ENCODE data around the gene SLC23A2. TPM values are rescaled to one million over a fixed set of nuclear protein-coding genes. Genes with fewer than 3 reads are reported as not detected.

The SLC23A2 gene
- polyA plus RNA-seq, 1 of the 3 experiments (the other 2 are of a cell fraction), result 14.0 TPM

DNA sequence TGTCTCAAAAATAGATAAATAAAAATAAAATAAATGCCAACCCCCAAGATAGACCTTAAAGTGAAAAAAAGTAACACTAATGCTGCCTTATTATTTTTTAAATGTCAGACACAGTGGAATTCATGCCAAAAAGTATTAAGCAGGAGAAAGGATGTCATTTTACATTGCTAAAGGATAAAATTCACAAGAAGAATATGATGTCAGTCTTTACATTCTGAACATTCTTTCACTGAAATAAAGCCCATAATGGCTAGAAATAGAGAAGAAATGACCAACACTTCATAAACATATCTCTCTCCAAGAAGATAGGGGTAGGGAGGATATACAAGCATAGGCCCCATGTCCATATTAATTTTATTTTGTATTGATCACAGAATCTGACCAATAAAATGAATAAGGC, 47.4 kb downstream of the SLC23A2 start:
- H3K9ac ChIP-seq, result no peak overlapping the region
- H3F3A ChIP-seq (replicated peaks; ENCODE audit: insufficient read depth), result peaks cover 8% of the 10 kb centered on the region
- CTCF ChIA-PET, result interaction anchor here (1.0 to 2.2 kb wide), 3 partner anchors 147 to 213 kb away, joined by 3 to 9 read pairs (median 6); no protein-coding TSS in a partner anchor
- H3K9me2 ChIP-seq, result no peaks in the 10 kb centered on the region
- no peak overlapping the region for H2AFZ ChIP-seq (ENCODE audit: low read depth)
- no peak for TF ChIP-seq NRF1 (IDR thresholded peaks at IDR 0.05; ENCODE audit: low read depth, low read length)
- no peak for TF ChIP-seq RFX5 (IDR thresholded peaks at IDR 0.05; ENCODE audit: low read length)
- TF ChIP-seq FOSL2 (IDR thresholded peaks at IDR 0.05; ENCODE audit: borderline replicate concordance, low read depth), result no peak
- no peak for TF ChIP-seq GATA2 (CRISPR knock-in tag; IDR thresholded peaks at IDR 0.05)
- no peak for TF ChIP-seq FOXM1 (IDR thresholded peaks at IDR 0.05; ENCODE audit: low read depth)
- no peak for TF ChIP-seq EZH2phosphoT487 (IDR thresholded peaks at IDR 0.05; ENCODE audit: borderline replicate concordance, low read depth)
- no peak for TF ChIP-seq GABPA (IDR thresholded peaks at IDR 0.05; ENCODE audit: low read depth)
- TF ChIP-seq RAD21 (IDR thresholded peaks at IDR 0.05; ENCODE audit: low read length), result no peak
- no peak for TF ChIP-seq RXRA (IDR thresholded peaks at IDR 0.05; ENCODE audit: borderline replicate concordance, low read depth)
- TF ChIP-seq, protein P1, sequence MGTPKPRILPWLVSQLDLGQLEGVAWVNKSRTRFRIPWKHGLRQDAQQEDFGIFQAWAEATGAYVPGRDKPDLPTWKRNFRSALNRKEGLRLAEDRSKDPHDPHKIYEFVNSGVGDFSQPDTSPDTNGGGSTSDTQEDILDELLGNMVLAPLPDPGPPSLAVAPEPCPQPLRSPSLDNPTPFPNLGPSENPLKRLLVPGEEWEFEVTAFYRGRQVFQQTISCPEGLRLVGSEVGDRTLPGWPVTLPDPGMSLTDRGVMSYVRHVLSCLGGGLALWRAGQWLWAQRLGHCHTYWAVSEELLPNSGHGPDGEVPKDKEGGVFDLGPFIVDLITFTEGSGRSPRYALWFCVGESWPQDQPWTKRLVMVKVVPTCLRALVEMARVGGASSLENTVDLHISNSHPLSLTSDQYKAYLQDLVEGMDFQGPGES (IDR thresholded peaks at IDR 0.05; ENCODE audit: low read depth, low read length), result no peak
- TF ChIP-seq RCOR1 (IDR thresholded peaks at IDR 0.05; ENCODE audit: low read length), result no peak
- no peak for TF ChIP-seq MAX (IDR thresholded peaks at IDR 0.05; ENCODE audit: low read depth)
- no peak for TF ChIP-seq TEAD4 (IDR thresholded peaks at IDR 0.05; ENCODE audit: borderline replicate concordance, insufficient read depth)
- no peak for TF ChIP-seq USF2 (IDR thresholded peaks at IDR 0.05; ENCODE audit: borderline replicate concordance, low read depth, low read length)
- no peak for TF ChIP-seq YY1 (IDR thresholded peaks at IDR 0.05; ENCODE audit: low read depth)
- no peak for TF ChIP-seq ELF1 (IDR thresholded peaks at IDR 0.05)
- TF ChIP-seq, protein P2, sequence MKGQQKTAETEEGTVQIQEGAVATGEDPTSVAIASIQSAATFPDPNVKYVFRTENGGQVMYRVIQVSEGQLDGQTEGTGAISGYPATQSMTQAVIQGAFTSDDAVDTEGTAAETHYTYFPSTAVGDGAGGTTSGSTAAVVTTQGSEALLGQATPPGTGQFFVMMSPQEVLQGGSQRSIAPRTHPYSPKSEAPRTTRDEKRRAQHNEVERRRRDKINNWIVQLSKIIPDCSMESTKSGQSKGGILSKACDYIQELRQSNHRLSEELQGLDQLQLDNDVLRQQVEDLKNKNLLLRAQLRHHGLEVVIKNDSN (IDR thresholded peaks at IDR 0.05; ENCODE audit: borderline replicate concordance, low read depth), result no peak
- no peak for TF ChIP-seq MXI1 (IDR thresholded peaks at IDR 0.05; ENCODE audit: low read depth, low read length)
- TF ChIP-seq FOXJ3 (CRISPR knock-in tag; IDR thresholded peaks at IDR 0.05), result no peak
- H3K4me1 ChIP-seq (ENCODE audit: control insufficient read depth in 1 of 2, insufficient read depth in 2 of 2, low read depth in 1 of 2, low read length in 1 of 2), result peaks cover 2 to 5% of the 10 kb centered on the region in 2 experiments; a peak in 1 of 4 replicates
- H3K36me3 ChIP-seq (replicated peaks in 1 of 2; ENCODE audit: control insufficient read depth in 1 of 2, insufficient read depth in 2 of 2, low read length in 1 of 2), result peaks cover 0 to 7% of the 10 kb centered on the region in 2 experiments
- H3K27ac ChIP-seq (ENCODE audit: low read depth in 2 of 2, low read length in 1 of 2), result no peak overlapping the region
- no peak overlapping the region for H3K4me2 ChIP-seq
- POLR2A ChIA-PET, result no interaction called here
- H4K20me1 ChIP-seq (ENCODE audit: insufficient read depth), result no peaks in the 10 kb centered on the region
- H3K79me2 ChIP-seq (ENCODE audit: insufficient read depth), result no peaks in the 10 kb centered on the region; the same call in 1 of the 2 replicates
- no peaks in the 10 kb centered on the region for H3K27me3 ChIP-seq (ENCODE audit: insufficient read depth)
- DNase-seq, result no peak
- H3K9me3 ChIP-seq, result no peaks in the 10 kb centered on the region
- H3K4me3 ChIP-seq (ENCODE audit: low read depth in 2 of 2, low read length in 1 of 2), result no peak overlapping the region
